Prostate gland (tissue), 2 donors: ENCODE measurements around the gene PROX1.

Experiments
- POLR2A ChIP-seq: fragments of 450-650 bp; IDR thresholded peaks from one replicate; pipeline ENCODE4 v1.6.1; 2016; ENCODE audit warnings: antibody characterized with exemption, mild to moderate bottlenecking
- TF ChIP-seq, protein P1 (sequence below), 4 experiments: fragments of 200-600 bp in 2 of 4; fragments of 450-650 bp in 2 of 4; sonication (generic) in 2 of 4; IDR thresholded peaks; 1 replicate in 3 of 4; 2 replicates in 1 of 4; pipeline ENCODE4 v1.5.1; 2016 to 2019; ENCODE audit warnings: antibody characterized with exemption in 4 of 4, mild to moderate bottlenecking in 2 of 4, moderate library complexity in 2 of 4

DNA sequence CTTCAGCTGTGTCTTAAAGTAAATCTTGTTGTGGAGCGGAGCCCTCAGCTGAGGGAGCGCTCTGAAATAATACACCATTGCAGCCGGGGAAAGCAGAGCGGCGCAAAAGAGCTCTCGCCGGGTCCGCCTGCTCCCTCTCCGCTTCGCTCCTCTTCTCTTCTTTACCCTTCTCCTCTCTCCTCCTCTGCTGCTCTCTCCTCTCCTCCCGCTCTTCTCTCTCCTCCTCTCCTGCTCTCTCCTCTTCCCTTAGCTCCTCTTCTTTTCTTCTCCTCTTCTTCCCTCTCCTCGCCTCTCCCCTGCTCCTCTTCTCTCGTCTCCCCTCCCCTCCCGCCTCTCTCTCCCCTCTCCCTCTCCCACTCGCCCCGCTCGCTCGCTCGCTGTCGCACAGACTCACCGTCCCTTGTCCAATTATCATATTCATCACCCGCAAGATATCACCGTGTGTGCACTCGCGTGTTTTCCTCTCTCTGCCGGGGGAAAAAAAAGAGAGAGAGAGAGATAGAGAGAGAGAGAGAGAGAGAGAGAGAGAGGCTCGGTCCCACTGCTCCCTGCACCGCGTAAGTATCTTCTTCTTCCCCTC, at the start of gene PROX1:
- TF ChIP-seq, protein P1, sequence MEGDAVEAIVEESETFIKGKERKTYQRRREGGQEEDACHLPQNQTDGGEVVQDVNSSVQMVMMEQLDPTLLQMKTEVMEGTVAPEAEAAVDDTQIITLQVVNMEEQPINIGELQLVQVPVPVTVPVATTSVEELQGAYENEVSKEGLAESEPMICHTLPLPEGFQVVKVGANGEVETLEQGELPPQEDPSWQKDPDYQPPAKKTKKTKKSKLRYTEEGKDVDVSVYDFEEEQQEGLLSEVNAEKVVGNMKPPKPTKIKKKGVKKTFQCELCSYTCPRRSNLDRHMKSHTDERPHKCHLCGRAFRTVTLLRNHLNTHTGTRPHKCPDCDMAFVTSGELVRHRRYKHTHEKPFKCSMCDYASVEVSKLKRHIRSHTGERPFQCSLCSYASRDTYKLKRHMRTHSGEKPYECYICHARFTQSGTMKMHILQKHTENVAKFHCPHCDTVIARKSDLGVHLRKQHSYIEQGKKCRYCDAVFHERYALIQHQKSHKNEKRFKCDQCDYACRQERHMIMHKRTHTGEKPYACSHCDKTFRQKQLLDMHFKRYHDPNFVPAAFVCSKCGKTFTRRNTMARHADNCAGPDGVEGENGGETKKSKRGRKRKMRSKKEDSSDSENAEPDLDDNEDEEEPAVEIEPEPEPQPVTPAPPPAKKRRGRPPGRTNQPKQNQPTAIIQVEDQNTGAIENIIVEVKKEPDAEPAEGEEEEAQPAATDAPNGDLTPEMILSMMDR (IDR thresholded peaks at IDR 0.05), result peak in 1 of 4 experiments; percentile 10
- TF ChIP-seq POLR2A, result peak; percentile 61
